Activated CD8-positive, alpha-beta memory T cell treated with anti-CD3 and anti-CD28 coated beads, Interleukin-2, amount 50 U/mL, for 48 hours (primary cell): Measurements from ENCODE around the gene PPCS.
A peak's percentile ranks its signal among the peaks of the same experiment; 100 is the strongest.

Source experiments
- DNase-seq: peaks from one replicate; pipeline ENCODE4 v3.0.0-alpha.2; 2020

PPCS gene

GRCh38 chr1:42456010-42456753, at the start of gene PPCS, which contains the start of gene ZMYND12:
Gene PPCS (plus strand): TSS chr1:42456543. CDS start chr1:42456566, 23 bp downstream.
Gene ZMYND12 (minus strand): TSS chr1:42456022. CDS start chr1:42455997, 25 bp downstream.
- peak; percentile 95 for DNase-seq

- no peak for DNase-seq
These were observed 41.5 kb upstream of the PPCS start for GRCh38 chr1:42414551-42415496.

- DNase-seq = no peak
These were observed 39.2 kb upstream of the PPCS start for GRCh38 chr1:42417166-42417565.

GRCh38 chr1:42418516-42418915, 37.8 kb upstream of the PPCS start:
- DNase-seq = no peak

- no peak for DNase-seq
These were observed 37.1 kb upstream of the PPCS start for GRCh38 chr1:42419126-42419821.

GRCh38 chr1:42420121-42420520, 36.2 kb upstream of the PPCS start:
- no peak for DNase-seq

- no peak for DNase-seq
These were observed 35.3 kb upstream of the PPCS start for GRCh38 chr1:42420911-42421585.

- DNase-seq = no peak
These were observed 33.6 kb upstream of the PPCS start for GRCh38 chr1:42422737-42423136.

GRCh38 chr1:42423681-42424080, 32.7 kb upstream of the PPCS start:
- DNase-seq = no peak

GRCh38 chr1:42424201-42424600, 32.1 kb upstream of the PPCS start:
- no peak for DNase-seq

GRCh38 chr1:42427240-42427639, 29.1 kb upstream of the PPCS start:
- no peak for DNase-seq

GRCh38 chr1:42429603-42430002, 26.7 kb upstream of the PPCS start:
- DNase-seq = no peak

- DNase-seq = no peak
These were observed 25.8 kb upstream of the PPCS start for GRCh38 chr1:42430286-42431135.

GRCh38 chr1:42431514-42431913, 24.8 kb upstream of the PPCS start:
- no peak for DNase-seq

- no peak for DNase-seq
These were observed 23.6 kb upstream of the PPCS start for GRCh38 chr1:42432714-42433113.

- no peak for DNase-seq
These were observed 23.0 kb upstream of the PPCS start for GRCh38 chr1:42433369-42433768.

GRCh38 chr1:42434340-42434739, 22.0 kb upstream of the PPCS start:
- DNase-seq = no peak

- DNase-seq = no peak
These were observed 16.4 kb upstream of the PPCS start for GRCh38 chr1:42439940-42440339.

- DNase-seq = no peak
These were observed 13.7 kb upstream of the PPCS start for GRCh38 chr1:42442662-42443061.

GRCh38 chr1:42449256-42449655, 7.1 kb upstream of the PPCS start:
- DNase-seq = no peak

GRCh38 chr1:42450061-42450460, 6.3 kb upstream of the PPCS start:
- no peak for DNase-seq

GRCh38 chr1:42453386-42453785, 3.0 kb upstream of the PPCS start:
- no peak for DNase-seq
